Head of caudate nucleus (tissue), 42 donors: ENCODE data around the gene PRDM16.

Source experiments
- DNase-seq, 42 donors: peaks; one replicate each; pipeline versions ENCODE4 v3.0.0 to v3.0.0-alpha.2; 2020 to 2021; ENCODE audit warnings: mixed read lengths in 7 of 42
- intact Hi-C: fragments of 100-400 bp; cut with DNase I; formaldehyde crosslinking; loops from one replicate; pipeline ENCODE4 v1.15.0; 2022

The PRDM16 gene

GRCh38 chr1:3402258-3403010 is 333.4 kb downstream of the PRDM16 start:
- no peak for DNase-seq
- intact Hi-C loops: no loop called here

- DNase-seq: no peak
- intact Hi-C loops: no loop called here
These were observed 334.0 kb downstream of the PRDM16 start for GRCh38 chr1:3403011-3403345.

- intact Hi-C loops: no loop called here
- DNase-seq: no peak
These were observed 334.6 kb downstream of the PRDM16 start for GRCh38 chr1:3403388-3404231.

GRCh38 chr1:3404301-3404700 is 335.3 kb downstream of the PRDM16 start:
- DNase-seq: no peak

GRCh38 chr1:3404801-3405200 is 335.8 kb downstream of the PRDM16 start:
- DNase-seq: no peak
- intact Hi-C loops: no loop called here

More at GRCh38 chr1:3404301-3404700, 335.3 kb downstream of the PRDM16 start:
- intact Hi-C loops: no loop called here

GRCh38 chr1:3405491-3405890 is 336.5 kb downstream of the PRDM16 start:
- DNase-seq: no peak
- intact Hi-C loops: no loop called here

- no peak for DNase-seq
- intact Hi-C loops: no loop called here
These were observed 337.2 kb downstream of the PRDM16 start for GRCh38 chr1:3405974-3406867.

GRCh38 chr1:3407021-3407420 is 338.0 kb downstream of the PRDM16 start:
- intact Hi-C loops: no loop called here
- no peak for DNase-seq

- intact Hi-C loops: no loop called here
- DNase-seq: no peak
These were observed 339.8 kb downstream of the PRDM16 start for GRCh38 chr1:3408751-3409266.

- intact Hi-C loops: loop anchor here (10.0 kb wide), 2 partner anchors 535 to 585 kb away; no protein-coding TSS in a partner anchor
- DNase-seq: no peak
These were observed 340.6 kb downstream of the PRDM16 start for GRCh38 chr1:3409366-3410141.

GRCh38 chr1:3410142-3410925 is 341.3 kb downstream of the PRDM16 start:
- intact Hi-C loops: loop anchor here (10.0 kb wide), 2 partner anchors 536 to 586 kb away; no protein-coding TSS in a partner anchor
- DNase-seq: peak; percentile 60 to 90 (median 81)

GRCh38 chr1:3411806-3412205 is 342.8 kb downstream of the PRDM16 start:
- no peak for DNase-seq
- intact Hi-C loops: loop anchor here (10.0 kb wide), 2 partner anchors 537 to 587 kb away; no protein-coding TSS in a partner anchor

- intact Hi-C loops: loop anchor here (10.0 kb wide), 2 partner anchors 538 to 588 kb away; no protein-coding TSS in a partner anchor
- no peak for DNase-seq
These were observed 343.4 kb downstream of the PRDM16 start for GRCh38 chr1:3412376-3412775.

- DNase-seq: no peak
- intact Hi-C loops: loop anchor here (10.0 kb wide), 2 partner anchors 539 to 589 kb away; no protein-coding TSS in a partner anchor
These were observed 345.1 kb downstream of the PRDM16 start for GRCh38 chr1:3413975-3414710.

- intact Hi-C loops: loop anchor here (10.0 kb wide), 2 partner anchors 541 to 591 kb away; no protein-coding TSS in a partner anchor
- DNase-seq: no peak
These were observed 346.5 kb downstream of the PRDM16 start for GRCh38 chr1:3415260-3416090.
